Neural progenitor cell (in vitro differentiated cells): ENCODE data around the gene HOXC5. TPM values are rescaled to one million over a fixed set of nuclear protein-coding genes. Genes with fewer than 3 reads are reported as not detected.

Experiments used
- DNase-seq: peaks from one replicate; pipeline ENCODE4 v3.0.0-alpha.2; 2016; ENCODE audit warnings: low spot score
- H2AFZ ChIP-seq: fragments of 200-600 bp; sonication (generic); replicated peaks from 2 replicates; pipeline ENCODE4 v1.6.1; 2016; ENCODE audit warnings: antibody characterized with exemption
- H3F3A ChIP-seq: fragments of 200-600 bp; sonication (generic); 2 replicates; pipeline ENCODE4 v1.6.1; 2016; ENCODE audit warnings: antibody characterized with exemption, low read depth
- H3K27ac ChIP-seq: fragments of 200-600 bp; sonication (generic); 2 replicates; pipeline ENCODE4 v1.5.1; 2016; ENCODE audit warnings: mild to moderate bottlenecking
- H3K27me3 ChIP-seq: fragments of 200-600 bp; sonication (generic); 2 replicates; pipeline ENCODE4 v1.6.1; 2016; ENCODE audit warnings: mild to moderate bottlenecking, moderate library complexity
- H3K36me3 ChIP-seq: fragments of 200-600 bp; sonication (generic); 2 replicates; pipeline ENCODE4 v1.5.1; 2016
- H3K4me1 ChIP-seq: fragments of 200-600 bp; sonication (generic); 2 replicates; pipeline ENCODE4 v1.6.1; 2016; ENCODE audit warnings: mixed run types
- H3K4me2 ChIP-seq: fragments of 200-600 bp; sonication (generic); 2 replicates; pipeline ENCODE4 v1.6.1; 2016
- H3K4me3 ChIP-seq: fragments of 200-600 bp; sonication (generic); 2 replicates; pipeline ENCODE4 v1.5.1; 2016
- H3K79me2 ChIP-seq: fragments of 200-600 bp; sonication (generic); 2 replicates; pipeline ENCODE4 v1.6.1; 2016; ENCODE audit warnings: low read depth
- H3K9ac ChIP-seq: fragments of 200-600 bp; sonication (generic); 2 replicates; pipeline ENCODE4 v1.6.1; 2016
- H3K9me3 ChIP-seq: fragments of 200-600 bp; sonication (generic); 2 replicates; pipeline ENCODE4 v1.5.1; 2016; ENCODE audit warnings: low read depth
- H4K20me1 ChIP-seq: fragments of 200-600 bp; sonication (generic); 2 replicates; pipeline ENCODE4 v1.6.1; 2016; ENCODE audit warnings: low read depth
- H3K27ac Mint-ChIP-seq: 3 replicates; pipeline ENCODE4 v1.8.0; 2021; ENCODE audit warnings: mixed read lengths
- H3K27me3 Mint-ChIP-seq: 2 replicates; pipeline ENCODE4 v1.8.0; 2022; ENCODE audit warnings: low read depth, mild to moderate bottlenecking, inconsistent platforms, moderate library complexity, mixed read lengths; ENCODE audit not compliant: insufficient read depth
- H3K36me3 Mint-ChIP-seq: 3 replicates; pipeline ENCODE4 v1.8.0; 2021; ENCODE audit warnings: mixed read lengths
- H3K4me1 Mint-ChIP-seq: 3 replicates; pipeline ENCODE4 v1.8.0; 2021; ENCODE audit warnings: mixed read lengths
- H3K4me3 Mint-ChIP-seq: 3 replicates; pipeline ENCODE4 v1.8.0; 2021; ENCODE audit warnings: mild to moderate bottlenecking, moderate library complexity, mixed read lengths
- H3K9me3 Mint-ChIP-seq: 3 replicates; pipeline ENCODE4 v1.8.0; 2020; ENCODE audit warnings: mixed read lengths
- EZH2 ChIP-seq: fragments of 200-600 bp; sonication (generic); IDR thresholded peaks from 2 replicates; pipeline ENCODE4 v1.6.1; 2017; ENCODE audit warnings: antibody characterized with exemption, mild to moderate bottlenecking, moderate library complexity
- EZH2phosphoT487 ChIP-seq: fragments of 200-600 bp; sonication (generic); IDR thresholded peaks from 2 replicates; pipeline ENCODE4 v1.6.1; 2017; ENCODE audit warnings: antibody characterized with exemption
- total RNA-seq: library from RNA; depleted of rRNA; stranded (reverse); fragments of >200 nt; gene quantifications from 2 replicates; pipeline ENCODE4 v1.2.3, GENCODE V29; 2015; ENCODE audit warnings: low replicate concordance
- TF ChIP-seq, protein P1 (sequence below): fragments of 200-600 bp; sonication (generic); IDR thresholded peaks from 2 replicates; pipeline ENCODE4 v1.5.1; 2017; ENCODE audit warnings: antibody characterized with exemption, mild to moderate bottlenecking

The HOXC5 gene
- total RNA-seq, 1 donor from 2014 or later, result not detected

GRCh38 chr12:54003625-54004024, 29.2 kb upstream of the HOXC5 start:
- Histone ChIP-seq H3K4me2 (no peak overlapping the region), H3K36me3 (no peaks in the 10 kb centered on the region), H2AFZ (no peak overlapping the region), H4K20me1 (peaks cover 88% of the 10 kb centered on the region), H3K4me3 (no peak overlapping the region), H3F3A (no peaks in the 10 kb centered on the region), H3K27me3 (peaks cover 100% of the 10 kb centered on the region), H3K9me3 (no peaks in the 10 kb centered on the region), H3K4me1 (no peaks in the 10 kb centered on the region), H3K9ac (no peak overlapping the region), H3K27ac (no peak overlapping the region), H3K79me2 (no peaks in the 10 kb centered on the region)
- Mint-ChIP-seq H3K4me3 (no peak overlapping the region), H3K36me3 (no peaks in the 10 kb centered on the region), H3K9me3 (peaks cover 2% of the 10 kb centered on the region), H3K27me3 (peaks cover 98% of the 10 kb centered on the region), H3K4me1 (peaks cover 4% of the 10 kb centered on the region), H3K27ac (no peak overlapping the region)
- TF ChIP-seq, protein P1, sequence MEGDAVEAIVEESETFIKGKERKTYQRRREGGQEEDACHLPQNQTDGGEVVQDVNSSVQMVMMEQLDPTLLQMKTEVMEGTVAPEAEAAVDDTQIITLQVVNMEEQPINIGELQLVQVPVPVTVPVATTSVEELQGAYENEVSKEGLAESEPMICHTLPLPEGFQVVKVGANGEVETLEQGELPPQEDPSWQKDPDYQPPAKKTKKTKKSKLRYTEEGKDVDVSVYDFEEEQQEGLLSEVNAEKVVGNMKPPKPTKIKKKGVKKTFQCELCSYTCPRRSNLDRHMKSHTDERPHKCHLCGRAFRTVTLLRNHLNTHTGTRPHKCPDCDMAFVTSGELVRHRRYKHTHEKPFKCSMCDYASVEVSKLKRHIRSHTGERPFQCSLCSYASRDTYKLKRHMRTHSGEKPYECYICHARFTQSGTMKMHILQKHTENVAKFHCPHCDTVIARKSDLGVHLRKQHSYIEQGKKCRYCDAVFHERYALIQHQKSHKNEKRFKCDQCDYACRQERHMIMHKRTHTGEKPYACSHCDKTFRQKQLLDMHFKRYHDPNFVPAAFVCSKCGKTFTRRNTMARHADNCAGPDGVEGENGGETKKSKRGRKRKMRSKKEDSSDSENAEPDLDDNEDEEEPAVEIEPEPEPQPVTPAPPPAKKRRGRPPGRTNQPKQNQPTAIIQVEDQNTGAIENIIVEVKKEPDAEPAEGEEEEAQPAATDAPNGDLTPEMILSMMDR, result no peak
- TF ChIP-seq EZH2 (no peak), EZH2phosphoT487 (no peak)
- no peak for DNase-seq

DNA sequence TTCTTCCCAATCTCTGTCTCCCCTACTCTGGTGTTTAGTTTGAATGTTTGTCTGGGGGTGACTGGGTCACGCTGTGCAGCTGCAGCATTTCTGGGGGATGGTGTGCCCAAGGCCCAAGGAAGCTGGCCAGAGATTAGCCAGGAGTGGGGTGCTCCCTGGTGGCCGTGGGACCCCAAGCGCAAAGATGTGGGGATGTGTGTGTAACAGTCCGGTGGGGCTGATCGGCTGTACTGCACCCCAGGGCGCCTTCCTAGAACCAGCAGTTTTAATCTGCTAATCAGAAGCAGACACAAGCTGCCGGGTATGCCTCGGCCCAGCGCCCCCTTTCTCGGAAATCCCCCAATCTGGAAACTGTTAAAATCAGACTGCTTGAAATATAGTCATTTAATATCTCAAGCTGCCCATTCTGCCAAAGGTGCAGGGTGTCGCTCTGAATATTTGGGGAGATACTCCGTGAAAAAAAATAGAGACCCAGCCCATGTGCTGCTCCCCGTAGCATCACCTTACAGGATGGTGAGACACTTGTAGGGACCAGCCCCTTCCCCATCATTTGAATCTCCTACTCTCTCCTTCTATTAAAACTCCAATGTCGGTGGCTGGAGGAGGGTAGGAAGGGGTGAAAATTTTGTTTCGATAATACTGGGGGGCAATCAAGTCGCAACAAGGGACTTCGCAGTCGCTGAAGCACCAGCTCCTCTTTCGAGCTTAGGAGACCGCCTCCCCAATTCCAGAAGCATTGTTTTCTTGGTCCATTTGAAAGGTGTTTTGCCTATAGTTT, 28.6 kb upstream of the HOXC5 start:
- no peaks in the 10 kb centered on the region for H3K4me1 ChIP-seq
- no peak overlapping the region for H3K4me2 ChIP-seq
- no peak overlapping the region for H3K27ac ChIP-seq
- no peaks in the 10 kb centered on the region for H3K79me2 ChIP-seq
- Mint-ChIP-seq H3K4me3 (no peak overlapping the region), H3K27me3 (peaks cover 94% of the 10 kb centered on the region), H3K4me1 (peaks cover 4% of the 10 kb centered on the region), H3K9me3 (no peaks in the 10 kb centered on the region), H3K36me3 (no peaks in the 10 kb centered on the region), H3K27ac (no peak overlapping the region)
- no peaks in the 10 kb centered on the region for H3F3A ChIP-seq
- no peak overlapping the region for H3K4me3 ChIP-seq
- DNase-seq, result no peak
- no peak overlapping the region for H2AFZ ChIP-seq
- no peak overlapping the region for H3K9ac ChIP-seq
- H4K20me1 ChIP-seq, result peaks cover 84% of the 10 kb centered on the region
- H3K36me3 ChIP-seq, result no peaks in the 10 kb centered on the region
- TF ChIP-seq EZH2 (no peak), EZH2phosphoT487 (no peak)
- TF ChIP-seq, protein P1, result no peak
- H3K27me3 ChIP-seq, result peaks cover 100% of the 10 kb centered on the region
- no peaks in the 10 kb centered on the region for H3K9me3 ChIP-seq

GRCh38 chr12:54004841-54005530, 27.9 kb upstream of the HOXC5 start:
- H3F3A ChIP-seq, result no peaks in the 10 kb centered on the region
- H3K36me3 ChIP-seq, result no peaks in the 10 kb centered on the region
- Mint-ChIP-seq H3K27ac (no peak overlapping the region), H3K27me3 (peaks cover 94% of the 10 kb centered on the region), H3K9me3 (no peaks in the 10 kb centered on the region), H3K36me3 (no peaks in the 10 kb centered on the region), H3K4me1 (peaks cover 4% of the 10 kb centered on the region), H3K4me3 (no peak overlapping the region)
- no peak overlapping the region for H3K27ac ChIP-seq
- no peak overlapping the region for H2AFZ ChIP-seq
- H4K20me1 ChIP-seq, result peaks cover 86% of the 10 kb centered on the region
- no peaks in the 10 kb centered on the region for H3K79me2 ChIP-seq
- peaks cover 100% of the 10 kb centered on the region for H3K27me3 ChIP-seq
- no peak overlapping the region for H3K9ac ChIP-seq
- H3K4me3 ChIP-seq, result no peak overlapping the region
- H3K4me2 ChIP-seq, result no peak overlapping the region
- TF ChIP-seq, protein P1, result no peak
- TF ChIP-seq EZH2 (peak; percentile 84), EZH2phosphoT487 (peak; percentile 82)
- DNase-seq, result peak; percentile 57
- H3K4me1 ChIP-seq, result no peaks in the 10 kb centered on the region
- no peaks in the 10 kb centered on the region for H3K9me3 ChIP-seq
